Breast epithelium (tissue), 4 donors: Measurements from ENCODE around the gene NID2. TPM values are rescaled to one million over a fixed set of nuclear protein-coding genes. Genes with fewer than 3 reads are reported as not detected.
A peak's percentile ranks its signal among the peaks of the same experiment; 100 is the strongest.

Experiments used
- DNase-seq, 2 donors: peaks; one replicate each; pipeline ENCODE4 v3.0.0-alpha.2; 2019; ENCODE audit warnings: low spot score in 2 of 2
- H3K27ac ChIP-seq, 2 donors: fragments of 200-600 bp; sonication (generic) in 1 of 2; one replicate each; pipeline ENCODE4 v1.5.1; 2016 to 2019; ENCODE audit warnings: mild to moderate bottlenecking in 1 of 2
- H3K27me3 ChIP-seq, 2 donors: fragments of 200-600 bp; sonication (generic) in 1 of 2; one replicate each; pipeline versions ENCODE4 v1.5.1 to v1.6.0; 2017 to 2019; ENCODE audit warnings: control low read depth in 1 of 2, mild to moderate bottlenecking in 1 of 2
- H3K36me3 ChIP-seq: fragments of 200-600 bp; one replicate; pipeline ENCODE4 v1.5.1; 2019
- H3K4me1 ChIP-seq, 2 donors: fragments of 200-600 bp; sonication (generic); one replicate each; pipeline ENCODE4 v1.5.1; 2016 to 2019; ENCODE audit warnings: control low read depth in 1 of 2
- H3K4me3 ChIP-seq, 3 donors: fragments of 200-600 bp; sonication (generic); 1 replicate in 2 of 3; 2 replicates in 1 of 3; pipeline ENCODE4 v1.5.1; 2016 to 2019; ENCODE audit warnings: mild to moderate bottlenecking in 3 of 3, moderate library complexity in 2 of 3
- H3K9me3 ChIP-seq, 2 donors: fragments of 200-600 bp; sonication (generic) in 1 of 2; one replicate each; pipeline ENCODE4 v1.5.1; 2016 to 2019; ENCODE audit warnings: control low read depth in 1 of 2
- POLR2A ChIP-seq: fragments of 450-650 bp; IDR thresholded peaks from one replicate; pipeline ENCODE4 v1.6.1; 2016; ENCODE audit warnings: antibody characterized with exemption, mild to moderate bottlenecking, moderate library complexity
- POLR2AphosphoS5 ChIP-seq, 3 donors: sonication (generic); formaldehyde crosslinking; IDR thresholded peaks; one replicate each; pipeline ENCODE4 v1.6.1; 2017; ENCODE audit warnings: antibody characterized with exemption in 3 of 3
- intact Hi-C: fragments of 100-400 bp; cut with DNase I; formaldehyde crosslinking; loops from one replicate; pipeline ENCODE4 v1.15.1; 2023; ENCODE audit warnings: low total_unique reads
- total RNA-seq, 3 donors: library from RNA; depleted of rRNA; stranded (reverse); fragments of >200 nt; gene quantifications; one replicate each; pipeline ENCODE4 v1.1.0, GENCODE V29; 2016
- TF ChIP-seq, protein P1 (sequence below), 3 donors: fragments of 450-650 bp; IDR thresholded peaks; one replicate each; pipeline ENCODE4 v1.5.1; 2016 to 2017; ENCODE audit warnings: antibody characterized with exemption in 3 of 3, mild to moderate bottlenecking in 3 of 3, moderate library complexity in 3 of 3

The NID2 gene
- total RNA-seq, 3 donors from 2014 or later, result 10.9 to 30.8 (median 14.2) TPM

DNA sequence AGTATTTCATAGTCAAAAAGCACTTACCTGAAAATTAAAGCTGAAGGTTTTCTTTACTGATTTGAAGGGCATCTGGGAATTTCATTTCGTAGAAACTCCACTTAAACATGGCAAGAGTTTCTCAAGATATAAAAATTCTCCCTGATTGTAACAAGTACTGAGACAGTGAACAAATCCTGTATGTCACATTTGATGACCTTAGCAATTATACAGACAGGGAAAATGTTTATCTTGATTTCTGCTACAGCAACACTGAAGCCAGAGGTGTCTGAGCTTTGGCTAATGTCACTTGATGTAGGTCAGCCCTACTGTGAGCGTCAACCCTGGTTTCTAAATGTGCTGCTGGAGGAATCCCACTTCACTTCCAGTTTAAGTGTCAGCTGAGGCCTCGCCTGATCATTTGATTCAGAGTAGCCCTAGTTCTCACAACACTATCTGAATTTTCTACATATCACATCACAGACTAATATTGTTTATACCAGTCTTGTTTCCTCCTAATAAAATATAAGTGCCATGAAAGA lies 58.6 kb downstream of the NID2 start:
- Histone ChIP-seq H3K27ac (no peak overlapping the region), H3K9me3 (no peaks in the 10 kb centered on the region), H3K36me3 (peaks cover 6% of the 10 kb centered on the region), H3K4me3 (no peak overlapping the region), H3K4me1 (no peaks in the 10 kb centered on the region), H3K27me3 (no peaks in the 10 kb centered on the region)
- intact Hi-C loops, result no loop called here
- no peak for DNase-seq
- TF ChIP-seq POLR2A (no peak), POLR2AphosphoS5 (IDR thresholded peaks at IDR 0.05) (no peak)
- TF ChIP-seq, protein P1, sequence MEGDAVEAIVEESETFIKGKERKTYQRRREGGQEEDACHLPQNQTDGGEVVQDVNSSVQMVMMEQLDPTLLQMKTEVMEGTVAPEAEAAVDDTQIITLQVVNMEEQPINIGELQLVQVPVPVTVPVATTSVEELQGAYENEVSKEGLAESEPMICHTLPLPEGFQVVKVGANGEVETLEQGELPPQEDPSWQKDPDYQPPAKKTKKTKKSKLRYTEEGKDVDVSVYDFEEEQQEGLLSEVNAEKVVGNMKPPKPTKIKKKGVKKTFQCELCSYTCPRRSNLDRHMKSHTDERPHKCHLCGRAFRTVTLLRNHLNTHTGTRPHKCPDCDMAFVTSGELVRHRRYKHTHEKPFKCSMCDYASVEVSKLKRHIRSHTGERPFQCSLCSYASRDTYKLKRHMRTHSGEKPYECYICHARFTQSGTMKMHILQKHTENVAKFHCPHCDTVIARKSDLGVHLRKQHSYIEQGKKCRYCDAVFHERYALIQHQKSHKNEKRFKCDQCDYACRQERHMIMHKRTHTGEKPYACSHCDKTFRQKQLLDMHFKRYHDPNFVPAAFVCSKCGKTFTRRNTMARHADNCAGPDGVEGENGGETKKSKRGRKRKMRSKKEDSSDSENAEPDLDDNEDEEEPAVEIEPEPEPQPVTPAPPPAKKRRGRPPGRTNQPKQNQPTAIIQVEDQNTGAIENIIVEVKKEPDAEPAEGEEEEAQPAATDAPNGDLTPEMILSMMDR (IDR thresholded peaks at IDR 0.05), result no peak

DNA sequence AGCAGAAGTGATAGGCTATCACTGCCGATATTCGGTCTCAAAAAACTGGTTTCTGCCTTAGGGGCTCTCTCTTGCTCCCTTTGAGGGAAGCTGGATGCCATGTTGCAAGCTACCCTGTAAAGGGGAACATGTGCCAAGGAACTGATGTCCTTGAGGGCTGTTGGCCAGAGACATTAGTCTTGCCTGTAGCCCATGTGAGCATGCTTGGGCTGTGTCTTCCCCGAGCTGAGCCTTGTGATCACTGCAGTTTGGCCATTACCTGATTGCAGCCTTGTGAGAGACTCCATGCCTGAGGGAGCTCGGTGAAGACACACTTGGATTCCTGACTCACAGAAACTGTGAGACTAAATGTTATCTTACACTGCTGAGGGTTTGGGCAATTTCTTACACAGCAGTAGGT lies 60.7 kb downstream of the NID2 start:
- H3K4me1 ChIP-seq, result no peaks in the 10 kb centered on the region
- no peak for DNase-seq
- TF ChIP-seq, protein P1 (IDR thresholded peaks at IDR 0.05), result no peak
- no peak for TF ChIP-seq POLR2AphosphoS5 (IDR thresholded peaks at IDR 0.05)
- TF ChIP-seq POLR2A, result no peak
- H3K36me3 ChIP-seq, result peaks cover 12% of the 10 kb centered on the region
- no peaks in the 10 kb centered on the region for H3K9me3 ChIP-seq
- intact Hi-C loops, result no loop called here
- peak overlapping the region in 1 of 2 donors; percentile 4 for H3K27ac ChIP-seq
- no peaks in the 10 kb centered on the region for H3K27me3 ChIP-seq
- H3K4me3 ChIP-seq, result no peak overlapping the region

DNA sequence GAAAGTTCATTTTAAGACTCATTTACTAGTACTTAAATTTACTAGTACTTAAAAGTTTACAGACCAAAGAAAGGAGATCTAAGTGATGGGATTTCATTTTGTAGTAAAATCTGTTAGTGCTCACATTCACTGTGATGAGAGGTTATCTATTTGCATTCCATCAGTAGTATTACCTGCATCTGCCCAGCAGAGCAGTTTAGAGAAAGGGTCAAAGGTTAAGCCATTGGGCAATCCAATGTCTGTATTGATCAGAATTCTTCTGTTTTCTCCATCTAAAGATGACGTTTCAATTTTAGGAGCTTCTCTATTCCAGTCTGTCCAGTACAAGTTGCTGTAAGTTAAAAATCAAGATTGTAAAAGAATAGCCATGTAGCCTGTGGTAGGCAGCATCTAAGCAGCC lies 61.2 kb downstream of the NID2 start:
- intact Hi-C loops, result no loop called here
- Histone ChIP-seq H3K4me1 (no peaks in the 10 kb centered on the region), H3K9me3 (no peaks in the 10 kb centered on the region), H3K4me3 (no peak overlapping the region), H3K36me3 (peaks cover 12% of the 10 kb centered on the region), H3K27ac (no peak overlapping the region), H3K27me3 (no peaks in the 10 kb centered on the region)
- DNase-seq, result no peak
- TF ChIP-seq POLR2A (no peak), POLR2AphosphoS5 (IDR thresholded peaks at IDR 0.05) (no peak)
- TF ChIP-seq, protein P1 (IDR thresholded peaks at IDR 0.05), result no peak

DNA sequence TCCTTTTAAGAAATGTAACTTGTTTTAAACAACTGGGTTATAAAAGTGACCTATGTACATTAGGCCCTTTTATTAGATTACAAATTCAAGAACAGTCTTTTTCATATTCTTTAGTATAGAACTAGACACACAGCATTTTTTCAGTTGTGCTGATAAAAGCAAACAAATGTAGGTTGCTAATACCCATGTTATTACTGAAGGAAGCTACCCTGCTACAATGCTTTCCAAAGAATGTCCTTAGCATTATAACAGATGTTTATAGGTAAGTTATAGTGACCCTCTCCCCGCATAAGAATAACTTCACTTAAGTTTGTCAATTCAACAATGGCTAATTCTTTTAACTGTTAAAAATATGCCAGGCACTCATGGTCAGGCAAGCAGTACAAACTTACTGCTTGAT lies 61.6 kb downstream of the NID2 start:
- Histone ChIP-seq H3K27ac (no peak overlapping the region), H3K4me3 (no peak overlapping the region), H3K9me3 (no peaks in the 10 kb centered on the region), H3K4me1 (no peaks in the 10 kb centered on the region), H3K36me3 (peaks cover 12% of the 10 kb centered on the region), H3K27me3 (no peaks in the 10 kb centered on the region)
- no peak for DNase-seq
- TF ChIP-seq, protein P1 (IDR thresholded peaks at IDR 0.05), result no peak
- TF ChIP-seq POLR2AphosphoS5 (IDR thresholded peaks at IDR 0.05), result no peak
- no peak for TF ChIP-seq POLR2A
- intact Hi-C loops, result no loop called here

DNA sequence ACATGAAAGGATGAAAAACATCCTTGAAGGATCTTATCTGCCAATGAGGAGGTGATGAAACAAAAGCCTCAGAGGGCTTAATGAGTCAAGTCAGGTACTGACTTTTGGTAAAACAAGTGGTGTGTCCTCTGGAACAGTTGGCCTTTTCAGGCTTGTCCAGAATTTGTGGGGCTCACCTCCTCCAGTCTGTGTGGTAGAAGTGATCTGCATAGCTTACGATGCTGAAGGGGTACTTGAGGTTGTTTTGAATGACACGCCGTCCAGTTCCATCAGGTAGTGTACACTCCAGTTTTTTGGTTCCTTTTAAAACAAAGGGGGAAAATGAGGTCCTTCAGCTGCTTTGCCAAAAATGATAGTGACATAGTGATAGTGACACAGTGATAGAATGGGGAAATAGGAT lies 62.5 kb downstream of the NID2 start:
- no peak for DNase-seq
- intact Hi-C loops, result no loop called here

More for the DNA sequence above, 62.5 kb downstream of the NID2 start:
- H3K4me1 ChIP-seq, result no peaks in the 10 kb centered on the region
- no peak overlapping the region for H3K27ac ChIP-seq
- H3K9me3 ChIP-seq, result no peaks in the 10 kb centered on the region
- H3K27me3 ChIP-seq, result no peaks in the 10 kb centered on the region
- no peak overlapping the region for H3K4me3 ChIP-seq
- peaks cover 12% of the 10 kb centered on the region for H3K36me3 ChIP-seq
- no peak for TF ChIP-seq POLR2A
- TF ChIP-seq, protein P1 (IDR thresholded peaks at IDR 0.05), result no peak
- no peak for TF ChIP-seq POLR2AphosphoS5 (IDR thresholded peaks at IDR 0.05)
